Stomach smooth muscle (tissue), 2 donors: Measurements from ENCODE around the gene HEY2.
"Not testable (repeated sequence)": the region's sequence is repeated elsewhere in the genome, so short reads cannot be mapped to it uniquely, and the experiment has no call there.

ENCODE experiments used
- H3K27ac ChIP-seq: one replicate; pipeline ENCODE4 v1.7.0; 2013; ENCODE audit warnings: mild to moderate bottlenecking, low read length, inconsistent platforms
- H3K27me3 ChIP-seq, 2 donors: one replicate each; pipeline ENCODE4 v1.7.0; 2013; ENCODE audit warnings: low read length in 2 of 2; ENCODE audit not compliant: insufficient read depth in 2 of 2, control insufficient read depth in 1 of 2
- H3K36me3 ChIP-seq, 2 donors: one replicate each; pipeline ENCODE4 v1.7.0; 2013; ENCODE audit warnings: low read length in 2 of 2; ENCODE audit not compliant: control insufficient read depth in 2 of 2, insufficient read depth in 2 of 2
- H3K4me1 ChIP-seq: one replicate; pipeline ENCODE4 v1.7.0; 2013; ENCODE audit warnings: low read length; ENCODE audit not compliant: control insufficient read depth, insufficient read depth
- H3K4me3 ChIP-seq, 2 donors: one replicate each; pipeline ENCODE4 v1.7.0; 2013; ENCODE audit warnings: low read length in 2 of 2
- H3K9ac ChIP-seq, 2 donors: one replicate each; pipeline ENCODE4 v1.7.0; 2013; ENCODE audit warnings: low read length in 2 of 2, mild to moderate bottlenecking in 1 of 2
- H3K9me3 ChIP-seq, 2 donors: one replicate each; pipeline ENCODE4 v1.7.0; 2013; ENCODE audit warnings: low read length in 2 of 2; ENCODE audit not compliant: control insufficient read depth in 2 of 2
- donor health status: healthy.
- donor health status: Pancreatic carcinoma.

HEY2 gene

DNA sequence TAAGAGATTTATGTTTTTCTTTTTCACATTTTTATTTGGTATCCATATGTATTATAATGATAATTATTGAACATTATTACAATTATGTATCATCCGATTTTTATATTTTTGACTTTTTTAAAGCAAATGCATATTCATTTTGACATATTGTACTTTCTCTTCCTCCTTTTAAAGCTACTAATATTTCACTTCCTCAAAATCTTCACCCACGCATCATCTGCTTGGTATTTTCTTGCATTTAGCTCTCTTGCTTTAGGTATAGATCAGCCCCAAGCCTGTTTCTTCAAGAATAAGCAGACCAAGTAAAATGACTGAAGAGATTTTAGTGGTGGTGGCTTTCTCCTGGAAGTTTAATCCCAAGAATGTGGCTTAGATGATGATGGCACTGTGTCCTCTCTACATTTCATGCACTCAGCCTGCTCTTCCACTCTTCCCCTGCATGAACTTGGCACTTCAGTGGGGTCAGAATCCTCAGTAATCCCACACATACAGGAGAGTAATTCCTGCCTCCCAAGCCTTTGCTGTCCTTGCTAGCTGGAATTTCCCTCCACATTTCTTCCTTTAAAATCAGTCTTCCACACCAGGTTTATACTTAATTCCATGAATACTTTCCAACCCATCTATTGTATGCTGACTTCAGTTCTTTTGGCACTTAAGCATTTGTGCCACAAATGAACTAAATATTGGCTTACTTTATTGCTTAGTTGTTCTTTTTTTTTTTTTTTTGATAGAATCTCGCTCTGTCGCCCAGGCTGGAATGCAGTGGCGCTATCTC lies 49.5 kb downstream of the HEY2 start:
- H3K4me1 ChIP-seq: no peaks in the 10 kb centered on the region
- no peak overlapping the region for H3K4me3 ChIP-seq
- H3K9me3 ChIP-seq: no peaks in the 10 kb centered on the region
- no peaks in the 10 kb centered on the region for H3K36me3 ChIP-seq
- H3K27ac ChIP-seq: no peak overlapping the region
- no peaks in the 10 kb centered on the region for H3K27me3 ChIP-seq
- H3K9ac ChIP-seq: no peak overlapping the region

DNA sequence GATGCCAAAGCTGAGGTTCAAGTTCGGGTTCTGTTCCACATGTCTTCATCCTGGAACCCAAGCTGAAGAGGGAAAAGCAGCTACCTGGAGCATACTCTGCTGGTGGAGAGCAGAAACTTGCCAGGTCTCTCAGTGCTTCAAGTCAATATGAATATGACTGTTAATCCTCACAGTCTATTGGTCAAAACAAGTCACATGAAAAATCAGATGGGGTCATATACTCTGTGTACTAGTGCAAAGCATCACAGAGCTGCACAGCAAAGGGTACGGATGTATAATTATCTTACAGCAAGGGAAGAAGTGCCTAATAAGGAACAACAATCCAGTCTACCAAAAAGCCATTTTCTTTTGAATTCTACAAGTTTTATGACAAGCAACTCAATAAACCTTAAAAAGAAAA lies 53.0 kb downstream of the HEY2 start:
- Histone ChIP-seq H3K9ac (no peak overlapping the region), H3K27me3 (no peaks in the 10 kb centered on the region), H3K27ac (no peak overlapping the region), H3K4me3 (no peak overlapping the region), H3K4me1 (no peaks in the 10 kb centered on the region), H3K36me3 (no peaks in the 10 kb centered on the region), H3K9me3 (no peaks in the 10 kb centered on the region)

DNA sequence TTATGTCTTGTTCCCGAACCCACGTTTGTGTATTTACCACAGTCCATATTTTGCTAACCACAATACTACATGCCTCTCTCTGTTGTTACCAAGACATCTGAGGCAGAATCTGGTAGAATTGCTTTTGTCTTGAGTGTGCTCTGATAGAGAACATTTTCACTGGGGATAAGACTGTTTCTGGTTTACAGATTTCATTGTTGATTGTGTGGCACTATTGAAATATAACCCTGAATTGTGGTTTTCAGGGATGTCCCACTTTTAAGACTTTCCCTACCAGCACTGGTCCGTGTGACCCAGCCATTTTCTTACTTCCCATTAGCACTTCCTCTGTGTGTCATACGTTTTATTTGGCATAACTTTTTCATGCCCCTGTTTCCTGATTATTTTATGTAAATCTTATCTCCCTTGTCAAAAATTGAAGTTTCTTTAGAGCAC lies 53.5 kb downstream of the HEY2 start:
- no peaks in the 10 kb centered on the region for H3K27me3 ChIP-seq
- H3K4me3 ChIP-seq: no peak overlapping the region
- H3K36me3 ChIP-seq: no peaks in the 10 kb centered on the region
- no peaks in the 10 kb centered on the region for H3K4me1 ChIP-seq
- H3K27ac ChIP-seq: no peak overlapping the region
- H3K9ac ChIP-seq: no peak overlapping the region
- H3K9me3 ChIP-seq: no peaks in the 10 kb centered on the region

DNA sequence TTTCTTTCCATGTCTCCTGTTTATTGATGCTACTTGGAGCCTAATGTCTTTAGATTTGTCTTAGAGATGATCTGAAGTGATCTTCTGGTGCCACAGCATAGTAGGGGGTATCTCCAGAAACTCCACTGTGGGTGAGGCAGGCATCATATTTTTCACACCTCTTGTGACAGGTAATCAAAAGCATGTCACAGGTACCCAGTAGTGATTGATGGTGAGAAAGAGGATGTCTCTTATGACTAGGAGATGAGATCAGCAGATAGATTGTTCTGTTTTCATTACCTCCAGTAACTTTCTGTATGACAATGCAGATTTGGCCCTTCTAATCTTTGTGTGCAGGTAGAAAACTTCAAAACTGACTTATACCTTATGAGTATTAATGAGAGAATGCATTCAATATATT lies 54.8 kb downstream of the HEY2 start:
- no peaks in the 10 kb centered on the region for H3K4me1 ChIP-seq

DNA sequence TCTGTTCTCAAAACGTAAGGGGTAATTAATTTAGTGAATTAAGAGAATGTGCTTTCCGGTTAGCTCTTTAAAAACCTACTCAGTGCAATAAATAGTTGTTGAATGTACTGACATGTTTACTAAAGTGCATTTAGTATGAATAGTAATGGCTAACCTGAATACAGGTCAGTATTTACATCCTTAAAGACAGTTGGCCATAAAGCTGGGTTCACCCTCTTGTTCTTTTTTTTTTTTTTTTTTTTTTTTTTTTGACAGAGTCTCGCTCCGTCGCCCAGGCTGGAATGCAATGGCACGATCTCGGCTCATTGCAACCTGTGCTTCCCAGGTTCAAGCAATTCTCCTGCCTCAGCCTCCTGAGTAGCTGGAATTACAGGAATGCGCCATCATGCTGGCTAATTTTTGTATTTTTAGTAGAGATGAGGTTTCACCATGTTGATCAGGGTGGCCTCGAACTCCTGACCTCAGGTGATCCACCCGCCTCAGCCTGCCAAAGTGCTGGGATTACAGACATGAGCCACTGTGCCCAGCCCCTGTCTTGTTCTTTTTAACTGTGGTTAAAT lies 55.5 kb downstream of the HEY2 start:
- H3K4me3 ChIP-seq, H3K4me1 ChIP-seq, H3K36me3 ChIP-seq, H3K9ac ChIP-seq, H3K9me3 ChIP-seq, H3K27me3 ChIP-seq, H3K27ac ChIP-seq: not testable (repeated sequence)

More for the DNA sequence above, 54.8 kb downstream of the HEY2 start:
- H3K36me3 ChIP-seq: no peaks in the 10 kb centered on the region
- H3K27ac ChIP-seq: no peak overlapping the region
- H3K9ac ChIP-seq: no peak overlapping the region
- no peaks in the 10 kb centered on the region for H3K27me3 ChIP-seq
- no peak overlapping the region for H3K4me3 ChIP-seq
- no peaks in the 10 kb centered on the region for H3K9me3 ChIP-seq

DNA sequence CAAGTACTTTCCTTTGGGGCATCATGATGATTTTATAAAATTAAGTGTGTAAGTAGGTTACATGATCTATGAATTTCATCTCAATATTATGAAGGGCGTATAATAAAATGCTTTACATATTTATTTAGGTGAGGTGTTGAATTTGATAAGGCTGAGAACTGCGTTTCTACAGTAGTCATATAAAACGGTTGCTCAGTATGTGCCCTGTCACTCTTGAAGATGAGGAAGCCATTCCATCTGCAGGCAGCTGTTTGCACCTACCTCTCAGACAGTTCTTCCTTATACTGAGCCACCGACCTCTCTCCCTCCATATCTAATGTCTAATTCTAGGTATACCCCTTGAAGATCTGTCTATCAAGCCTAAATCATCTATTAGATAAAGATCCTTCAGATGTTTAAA lies 57.4 kb downstream of the HEY2 start:
- Histone ChIP-seq H3K9me3 (no peaks in the 10 kb centered on the region), H3K27ac (no peak overlapping the region), H3K27me3 (no peaks in the 10 kb centered on the region), H3K9ac (no peak overlapping the region), H3K4me1 (peaks cover 3% of the 10 kb centered on the region), H3K4me3 (no peak overlapping the region), H3K36me3 (no peaks in the 10 kb centered on the region)

DNA sequence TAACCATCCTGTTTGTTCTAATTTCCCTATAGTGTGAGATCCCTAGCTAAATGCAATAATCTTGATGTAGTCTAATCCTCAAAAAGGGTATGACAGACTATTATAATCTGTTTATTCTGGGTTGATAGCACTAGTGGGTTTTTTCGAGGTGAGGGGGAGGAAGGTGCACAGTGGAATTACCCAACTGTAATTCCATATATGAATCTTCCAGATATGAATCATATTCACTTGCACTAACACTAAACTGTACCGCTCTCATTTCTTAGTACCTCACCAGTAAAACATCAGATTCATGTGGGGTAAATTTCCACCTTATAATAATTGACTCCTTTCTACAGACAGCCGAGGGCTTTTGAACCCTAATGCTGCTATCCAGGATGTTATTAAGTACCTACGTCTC lies 57.9 kb downstream of the HEY2 start:
- no peaks in the 10 kb centered on the region for H3K36me3 ChIP-seq
- H3K9ac ChIP-seq: no peak overlapping the region
- no peak overlapping the region for H3K27ac ChIP-seq
- H3K4me3 ChIP-seq: no peak overlapping the region
- no peaks in the 10 kb centered on the region for H3K27me3 ChIP-seq
- H3K4me1 ChIP-seq: peaks cover 3% of the 10 kb centered on the region
- H3K9me3 ChIP-seq: no peaks in the 10 kb centered on the region

DNA sequence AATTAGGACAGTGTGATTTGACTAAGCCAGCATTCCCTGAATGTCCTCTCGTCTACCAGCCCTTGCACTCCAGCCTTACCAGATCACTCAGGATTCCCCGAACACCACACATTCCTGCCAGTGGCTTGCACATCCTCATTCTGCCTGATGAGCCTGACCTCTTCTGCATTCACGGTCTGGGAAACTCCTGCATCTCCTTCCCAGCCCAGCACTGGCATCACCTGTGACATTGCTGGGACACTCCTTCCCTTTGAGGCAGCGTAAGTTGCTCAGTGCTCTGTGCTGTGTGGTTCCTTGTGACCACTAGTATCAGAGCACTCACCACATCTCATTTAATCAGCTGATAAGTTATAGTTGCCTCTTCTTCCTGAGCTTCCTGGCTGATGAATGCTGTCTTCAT lies 58.6 kb downstream of the HEY2 start:
- Histone ChIP-seq H3K27ac (no peak overlapping the region), H3K4me1 (peaks cover 3% of the 10 kb centered on the region), H3K4me3 (no peak overlapping the region), H3K9me3 (no peaks in the 10 kb centered on the region), H3K36me3 (no peaks in the 10 kb centered on the region), H3K9ac (no peak overlapping the region), H3K27me3 (no peaks in the 10 kb centered on the region)

DNA sequence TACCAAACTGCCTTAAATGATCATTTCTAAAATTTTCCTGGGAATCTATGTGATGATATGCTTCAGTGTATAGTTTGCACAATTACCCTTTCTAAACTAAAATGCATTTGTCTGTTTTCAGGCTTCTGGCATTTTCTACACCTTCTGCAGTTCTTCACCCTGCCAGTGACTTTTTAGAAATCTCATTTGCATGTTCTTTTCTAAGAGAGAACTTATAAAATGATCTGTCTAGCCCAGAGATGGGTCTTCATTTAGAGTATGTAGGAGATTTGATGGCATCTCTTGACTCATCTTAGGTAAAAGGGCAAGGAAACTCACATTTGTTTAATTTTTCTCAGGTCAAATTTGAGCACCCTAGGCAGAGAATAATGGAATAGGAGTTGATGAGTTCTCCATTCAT lies 59.2 kb downstream of the HEY2 start:
- no peak overlapping the region for H3K4me3 ChIP-seq
- H3K27me3 ChIP-seq: no peaks in the 10 kb centered on the region
- no peak overlapping the region for H3K9ac ChIP-seq
- H3K27ac ChIP-seq: no peak overlapping the region
- no peaks in the 10 kb centered on the region for H3K36me3 ChIP-seq
- H3K4me1 ChIP-seq: peaks cover 3% of the 10 kb centered on the region
- H3K9me3 ChIP-seq: no peaks in the 10 kb centered on the region

DNA sequence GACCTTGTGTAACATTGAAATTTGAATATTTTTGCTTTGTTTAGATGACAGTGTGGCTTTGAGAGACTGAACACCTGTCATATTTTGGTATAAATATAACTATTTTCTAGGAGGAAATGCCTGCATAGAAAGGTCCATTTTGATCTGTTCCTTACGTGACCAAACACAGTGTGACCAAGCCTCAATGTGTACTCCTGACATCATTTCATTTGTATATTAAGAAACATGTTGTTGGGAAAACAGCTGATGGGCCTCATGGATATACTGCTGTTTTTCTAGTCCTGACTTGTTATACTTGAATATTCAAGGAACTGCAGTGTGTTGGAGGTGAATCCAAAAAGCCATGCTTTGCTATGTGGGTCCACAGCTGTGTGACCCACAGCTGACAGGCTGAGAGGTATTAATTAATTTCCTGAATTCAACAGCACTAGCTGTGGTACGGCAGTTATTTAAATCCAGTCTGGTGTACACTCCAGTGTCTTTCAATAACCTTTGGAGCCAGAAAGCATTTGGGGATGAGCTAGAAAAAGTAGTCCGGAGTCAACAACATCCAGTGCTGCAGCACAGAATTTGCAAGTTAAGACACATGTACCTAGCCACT lies 60.2 kb downstream of the HEY2 start:
- Histone ChIP-seq H3K27me3 (no peaks in the 10 kb centered on the region), H3K4me3 (no peak overlapping the region), H3K4me1 (peaks cover 3% of the 10 kb centered on the region), H3K9me3 (no peaks in the 10 kb centered on the region), H3K27ac (no peak overlapping the region), H3K36me3 (no peaks in the 10 kb centered on the region), H3K9ac (no peak overlapping the region)

DNA sequence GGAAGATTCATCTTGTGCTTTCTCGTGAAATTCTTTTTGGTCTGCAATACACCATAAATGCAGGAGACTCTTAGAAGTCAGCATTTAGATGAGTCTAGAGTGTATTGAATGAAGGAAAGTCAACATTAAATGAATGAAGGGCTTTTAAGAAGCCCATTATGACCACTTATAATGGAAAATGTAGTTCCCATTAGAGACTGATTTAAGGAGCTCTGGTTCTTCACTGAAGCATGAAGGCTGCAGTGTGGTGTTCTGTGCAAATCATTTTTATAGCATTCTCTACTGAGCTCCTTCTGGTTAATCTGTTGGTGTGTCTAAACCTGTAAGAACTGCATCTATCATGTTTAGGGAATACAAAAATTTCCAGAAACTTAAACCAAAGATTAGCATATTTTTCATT lies 61.0 kb downstream of the HEY2 start:
- no peaks in the 10 kb centered on the region for H3K36me3 ChIP-seq
- H3K4me1 ChIP-seq: peaks cover 3% of the 10 kb centered on the region
- no peaks in the 10 kb centered on the region for H3K9me3 ChIP-seq
- no peak overlapping the region for H3K9ac ChIP-seq
- no peaks in the 10 kb centered on the region for H3K27me3 ChIP-seq
- no peak overlapping the region for H3K4me3 ChIP-seq
- H3K27ac ChIP-seq: no peak overlapping the region
